Astrocyte of the cerebellum (primary cell): Measurements from ENCODE around the gene ACTN1.

ENCODE experiments used
- DNase-seq: peaks from one replicate; pipeline ENCODE4 v3.0.0-alpha.2; 2011; ENCODE audit warnings: low read depth
- H3K4me3 ChIP-seq: 2 replicates; pipeline ENCODE4 v1.5.1; 2011; ENCODE audit warnings: mild to moderate bottlenecking, low read depth, low read length, moderate library complexity
- in situ Hi-C: cut with HindIII; loops from 2 replicates; pipeline ENCODE4 v1.10.0; 2017; ENCODE audit warnings: low sequenced_read_pairs
- TF ChIP-seq, protein P1 (sequence below): IDR thresholded peaks from 2 replicates; pipeline ENCODE4 v1.5.1; 2012; ENCODE audit warnings: low read length, low read depth, moderate library complexity, mild to moderate bottlenecking; ENCODE audit errors: missing control alignments

Gene ACTN1

DNA sequence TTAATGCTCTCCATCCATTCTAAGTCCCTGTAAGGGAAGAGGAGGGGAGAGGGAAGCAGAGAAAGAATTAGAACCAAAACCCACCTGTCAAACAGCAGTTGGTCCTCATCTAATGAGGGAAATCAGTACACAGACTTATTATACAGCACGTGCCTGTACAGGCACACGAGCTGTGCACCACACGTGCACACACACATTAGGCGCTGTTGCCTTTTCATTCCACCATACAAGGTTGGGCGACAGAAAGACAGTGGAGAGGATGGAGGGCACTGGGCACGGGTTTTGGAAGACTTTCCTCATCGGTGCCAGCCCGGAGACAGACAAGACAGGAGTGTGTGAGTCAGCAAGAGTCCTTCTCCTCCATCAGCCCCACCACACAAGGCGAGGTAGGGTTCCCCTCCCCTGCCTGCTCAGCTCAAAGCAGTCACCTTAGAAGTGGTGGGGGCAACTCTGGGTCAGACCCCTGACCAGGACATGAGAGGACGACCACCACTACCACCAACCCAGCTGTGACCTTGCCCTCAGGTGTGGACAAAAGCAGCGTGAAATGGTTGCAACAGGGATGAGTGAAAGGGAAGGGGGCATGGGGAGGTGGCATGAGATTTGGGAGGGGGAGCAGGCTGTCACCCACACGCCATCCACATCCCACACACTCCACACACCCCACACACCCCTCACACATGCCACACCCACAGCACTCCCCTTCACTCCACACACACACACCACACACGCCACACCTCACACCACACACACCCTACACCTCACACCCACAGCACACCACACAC is 80.7 kb downstream of the ACTN1 start:
- H3K4me3 ChIP-seq = no peak overlapping the region
- TF ChIP-seq, protein P1, sequence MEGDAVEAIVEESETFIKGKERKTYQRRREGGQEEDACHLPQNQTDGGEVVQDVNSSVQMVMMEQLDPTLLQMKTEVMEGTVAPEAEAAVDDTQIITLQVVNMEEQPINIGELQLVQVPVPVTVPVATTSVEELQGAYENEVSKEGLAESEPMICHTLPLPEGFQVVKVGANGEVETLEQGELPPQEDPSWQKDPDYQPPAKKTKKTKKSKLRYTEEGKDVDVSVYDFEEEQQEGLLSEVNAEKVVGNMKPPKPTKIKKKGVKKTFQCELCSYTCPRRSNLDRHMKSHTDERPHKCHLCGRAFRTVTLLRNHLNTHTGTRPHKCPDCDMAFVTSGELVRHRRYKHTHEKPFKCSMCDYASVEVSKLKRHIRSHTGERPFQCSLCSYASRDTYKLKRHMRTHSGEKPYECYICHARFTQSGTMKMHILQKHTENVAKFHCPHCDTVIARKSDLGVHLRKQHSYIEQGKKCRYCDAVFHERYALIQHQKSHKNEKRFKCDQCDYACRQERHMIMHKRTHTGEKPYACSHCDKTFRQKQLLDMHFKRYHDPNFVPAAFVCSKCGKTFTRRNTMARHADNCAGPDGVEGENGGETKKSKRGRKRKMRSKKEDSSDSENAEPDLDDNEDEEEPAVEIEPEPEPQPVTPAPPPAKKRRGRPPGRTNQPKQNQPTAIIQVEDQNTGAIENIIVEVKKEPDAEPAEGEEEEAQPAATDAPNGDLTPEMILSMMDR = no peak
- DNase-seq = no peak
- in situ Hi-C loops = no loop called here

DNA sequence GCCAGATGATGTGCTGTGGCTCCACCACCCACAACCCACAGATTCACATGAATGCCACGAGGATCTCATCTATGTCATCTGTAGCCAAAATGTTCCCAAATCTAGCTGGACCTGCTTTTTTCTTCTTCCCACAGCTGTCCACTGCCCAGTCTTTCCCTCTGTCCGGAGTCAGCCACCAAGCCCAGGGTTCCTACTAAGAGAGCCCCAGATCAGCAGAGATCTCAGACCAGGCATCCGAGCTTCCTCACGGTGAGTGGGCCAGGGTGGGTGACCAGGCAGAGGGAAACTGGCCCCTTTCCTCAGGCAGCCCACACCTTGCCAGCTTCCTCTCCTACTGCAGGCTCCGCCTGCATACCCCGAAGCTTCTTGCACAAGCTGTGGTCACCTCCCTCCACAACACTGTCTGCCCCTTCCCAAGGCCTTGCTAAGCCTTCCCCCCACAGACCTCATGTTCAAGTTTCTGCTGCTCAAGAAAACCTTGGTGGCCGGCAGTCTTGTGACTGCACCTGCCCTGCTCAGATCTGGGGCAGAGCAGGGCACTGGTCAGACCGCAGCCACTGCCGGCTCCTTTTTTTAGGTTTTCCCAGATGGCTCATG is 81.4 kb downstream of the ACTN1 start:
- no peak for DNase-seq
- TF ChIP-seq, protein P1 = no peak
- no peak overlapping the region for H3K4me3 ChIP-seq
- in situ Hi-C loops = no loop called here

DNA sequence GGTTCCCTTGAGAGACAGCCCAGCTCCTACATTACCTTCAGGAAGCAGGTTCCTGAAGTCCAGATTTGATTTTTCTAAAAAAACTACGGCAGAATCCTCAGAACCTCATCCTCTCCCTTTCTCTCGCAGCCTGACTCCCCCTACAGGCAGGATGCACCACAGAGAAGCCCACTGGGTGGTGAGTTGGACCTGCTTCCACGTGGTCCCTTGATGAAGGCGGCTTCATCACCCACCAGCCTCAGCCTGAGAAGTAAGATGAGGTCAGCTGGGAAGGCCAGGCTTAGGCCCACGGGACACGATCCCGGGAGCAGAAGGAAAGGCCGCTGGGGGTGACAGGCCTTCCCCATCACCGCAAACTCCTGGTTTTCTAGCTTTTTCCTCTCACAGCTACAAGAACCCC is 83.0 kb downstream of the ACTN1 start:
- DNase-seq = no peak
- TF ChIP-seq, protein P1 = peak; percentile 42
- in situ Hi-C loops = no loop called here
- H3K4me3 ChIP-seq = no peak overlapping the region

DNA sequence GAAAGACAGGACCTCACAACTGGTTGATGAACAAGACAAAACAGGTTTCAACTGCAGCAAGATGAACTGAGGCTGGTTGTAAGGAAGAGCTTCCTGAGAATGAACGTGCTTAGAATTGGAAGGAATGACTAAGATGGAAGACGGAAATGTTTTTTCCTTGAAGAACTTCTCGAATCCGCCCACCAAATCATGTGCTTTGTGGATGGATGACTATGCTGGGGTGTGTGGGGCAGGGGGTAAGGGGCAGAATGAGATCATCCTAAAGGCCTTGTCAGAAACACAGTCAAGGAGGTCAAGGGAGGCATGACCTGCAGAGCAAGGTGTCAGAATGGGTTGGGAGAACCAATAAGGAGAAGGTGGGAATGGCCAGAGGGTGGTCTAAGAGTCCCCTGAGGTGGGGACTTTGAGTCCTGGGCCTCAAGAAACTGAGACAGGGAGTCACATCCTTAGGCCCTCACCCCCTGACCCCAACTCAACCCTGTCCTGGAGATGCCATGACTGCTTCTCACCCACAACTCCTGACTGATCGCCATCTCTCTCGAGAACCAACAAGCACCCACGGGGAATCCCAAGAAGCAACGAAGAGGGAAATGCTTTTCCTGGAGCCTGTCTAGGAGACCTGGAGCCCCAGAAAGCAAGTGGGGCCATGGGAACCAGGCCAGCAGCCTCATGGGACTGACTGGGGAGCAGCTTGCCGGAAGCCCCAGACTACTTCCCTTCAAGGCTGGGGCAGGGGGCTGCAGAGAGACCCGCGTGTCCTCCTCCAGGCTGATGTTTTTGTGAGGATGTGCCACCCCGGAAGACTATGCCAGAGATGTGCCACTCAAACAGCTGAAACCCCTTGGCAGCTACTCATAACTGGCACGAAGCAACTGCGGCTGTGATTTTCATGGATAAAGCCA is 84.0 kb downstream of the ACTN1 start:
- in situ Hi-C loops = no loop called here
- no peak overlapping the region for H3K4me3 ChIP-seq
- no peak for DNase-seq
- TF ChIP-seq, protein P1 = no peak

DNA sequence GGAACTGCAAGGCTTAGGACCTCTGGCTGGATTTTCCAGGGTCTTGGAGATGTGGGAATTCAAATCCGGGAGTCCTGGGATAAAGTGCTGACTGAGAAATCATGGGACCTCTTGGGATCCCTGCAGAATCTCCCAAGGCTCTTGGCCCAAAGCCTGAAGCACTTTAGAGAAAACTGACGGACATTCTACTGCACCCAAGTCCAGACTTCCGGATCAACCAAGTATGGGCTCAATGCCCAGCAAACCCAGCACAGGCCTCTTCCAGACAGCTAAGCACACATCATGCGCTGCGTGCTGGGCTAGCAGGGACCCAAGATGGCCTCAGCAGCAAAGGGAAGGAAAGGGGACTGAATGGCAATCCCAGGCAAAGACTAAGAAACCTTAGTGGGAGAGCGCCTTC is 85.0 kb downstream of the ACTN1 start:
- no peak for DNase-seq
- H3K4me3 ChIP-seq = no peak overlapping the region
- in situ Hi-C loops = no loop called here
- TF ChIP-seq, protein P1 = no peak

DNA sequence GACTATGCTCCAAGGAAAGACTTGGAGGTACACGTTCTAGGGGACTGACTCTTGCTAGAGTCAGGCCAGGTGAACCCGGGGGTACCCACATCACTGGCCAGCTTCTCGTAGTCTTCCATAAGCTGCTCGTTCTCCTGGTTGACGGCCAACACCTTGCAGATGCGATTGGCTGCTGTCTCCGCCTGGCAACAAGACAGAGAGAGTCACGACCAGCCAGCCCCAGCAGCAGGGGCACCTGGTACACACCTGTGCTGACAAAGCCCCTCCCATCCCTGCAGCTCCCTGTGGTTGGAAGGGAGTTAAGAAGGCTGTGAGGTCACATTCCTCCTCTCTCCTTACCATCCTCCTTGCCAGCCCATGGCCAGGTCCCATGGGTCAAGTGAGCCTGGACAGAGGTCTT is 85.5 kb downstream of the ACTN1 start:
- TF ChIP-seq, protein P1 = no peak
- in situ Hi-C loops = no loop called here
- no peak overlapping the region for H3K4me3 ChIP-seq
- no peak for DNase-seq
